LNCAP (cell line): ENCODE data around the gene HOXB1.

Experiments
- TF ChIP-seq, protein P1 (sequence below): fragments of 450-650 bp; IDR thresholded peaks from 2 replicates; pipeline ENCODE4 v1.5.1; 2017; ENCODE audit warnings: mild to moderate bottlenecking

Gene HOXB1

DNA sequence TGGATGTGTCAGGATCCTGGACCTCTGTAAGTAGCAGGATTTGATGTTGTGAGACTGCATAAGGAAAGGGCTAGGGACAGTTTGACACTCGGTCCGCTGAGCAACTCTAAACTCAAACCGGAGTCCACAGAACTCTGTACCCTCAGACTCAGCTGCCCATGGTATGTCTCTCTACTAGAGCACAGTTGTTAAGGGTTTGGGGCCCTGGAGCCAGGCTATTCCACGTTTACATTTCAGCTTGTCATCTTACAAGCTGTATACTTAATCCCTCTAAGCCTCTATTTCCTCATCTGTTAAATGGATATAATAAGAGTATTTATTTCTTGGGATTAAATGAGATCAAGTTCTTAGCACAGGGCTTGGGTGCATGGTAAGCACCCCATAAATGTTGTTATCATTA lies 27.9 kb downstream of the HOXB1 start:
- TF ChIP-seq, protein P1, sequence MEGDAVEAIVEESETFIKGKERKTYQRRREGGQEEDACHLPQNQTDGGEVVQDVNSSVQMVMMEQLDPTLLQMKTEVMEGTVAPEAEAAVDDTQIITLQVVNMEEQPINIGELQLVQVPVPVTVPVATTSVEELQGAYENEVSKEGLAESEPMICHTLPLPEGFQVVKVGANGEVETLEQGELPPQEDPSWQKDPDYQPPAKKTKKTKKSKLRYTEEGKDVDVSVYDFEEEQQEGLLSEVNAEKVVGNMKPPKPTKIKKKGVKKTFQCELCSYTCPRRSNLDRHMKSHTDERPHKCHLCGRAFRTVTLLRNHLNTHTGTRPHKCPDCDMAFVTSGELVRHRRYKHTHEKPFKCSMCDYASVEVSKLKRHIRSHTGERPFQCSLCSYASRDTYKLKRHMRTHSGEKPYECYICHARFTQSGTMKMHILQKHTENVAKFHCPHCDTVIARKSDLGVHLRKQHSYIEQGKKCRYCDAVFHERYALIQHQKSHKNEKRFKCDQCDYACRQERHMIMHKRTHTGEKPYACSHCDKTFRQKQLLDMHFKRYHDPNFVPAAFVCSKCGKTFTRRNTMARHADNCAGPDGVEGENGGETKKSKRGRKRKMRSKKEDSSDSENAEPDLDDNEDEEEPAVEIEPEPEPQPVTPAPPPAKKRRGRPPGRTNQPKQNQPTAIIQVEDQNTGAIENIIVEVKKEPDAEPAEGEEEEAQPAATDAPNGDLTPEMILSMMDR: no peak

DNA sequence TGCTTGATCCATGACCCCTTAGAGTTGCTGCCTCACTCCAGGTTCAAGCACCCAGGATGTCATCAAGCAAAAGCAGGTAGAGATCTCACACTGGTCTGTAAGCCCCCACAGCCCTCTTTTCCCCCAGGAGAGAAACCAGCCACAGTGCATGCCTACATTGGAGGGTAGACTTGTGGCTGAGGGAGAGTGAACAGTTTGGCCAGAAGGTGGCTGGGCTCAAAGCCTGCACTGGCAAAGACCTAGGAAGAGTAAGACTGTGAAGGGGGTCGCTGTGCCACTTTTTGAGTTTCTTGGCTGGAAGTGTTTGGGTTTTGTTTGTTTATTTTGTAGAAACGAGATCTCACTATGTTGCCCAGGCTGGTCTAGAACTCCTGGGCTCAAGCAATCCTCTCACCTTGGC lies 28.5 kb downstream of the HOXB1 start:
- TF ChIP-seq, protein P1: no peak

DNA sequence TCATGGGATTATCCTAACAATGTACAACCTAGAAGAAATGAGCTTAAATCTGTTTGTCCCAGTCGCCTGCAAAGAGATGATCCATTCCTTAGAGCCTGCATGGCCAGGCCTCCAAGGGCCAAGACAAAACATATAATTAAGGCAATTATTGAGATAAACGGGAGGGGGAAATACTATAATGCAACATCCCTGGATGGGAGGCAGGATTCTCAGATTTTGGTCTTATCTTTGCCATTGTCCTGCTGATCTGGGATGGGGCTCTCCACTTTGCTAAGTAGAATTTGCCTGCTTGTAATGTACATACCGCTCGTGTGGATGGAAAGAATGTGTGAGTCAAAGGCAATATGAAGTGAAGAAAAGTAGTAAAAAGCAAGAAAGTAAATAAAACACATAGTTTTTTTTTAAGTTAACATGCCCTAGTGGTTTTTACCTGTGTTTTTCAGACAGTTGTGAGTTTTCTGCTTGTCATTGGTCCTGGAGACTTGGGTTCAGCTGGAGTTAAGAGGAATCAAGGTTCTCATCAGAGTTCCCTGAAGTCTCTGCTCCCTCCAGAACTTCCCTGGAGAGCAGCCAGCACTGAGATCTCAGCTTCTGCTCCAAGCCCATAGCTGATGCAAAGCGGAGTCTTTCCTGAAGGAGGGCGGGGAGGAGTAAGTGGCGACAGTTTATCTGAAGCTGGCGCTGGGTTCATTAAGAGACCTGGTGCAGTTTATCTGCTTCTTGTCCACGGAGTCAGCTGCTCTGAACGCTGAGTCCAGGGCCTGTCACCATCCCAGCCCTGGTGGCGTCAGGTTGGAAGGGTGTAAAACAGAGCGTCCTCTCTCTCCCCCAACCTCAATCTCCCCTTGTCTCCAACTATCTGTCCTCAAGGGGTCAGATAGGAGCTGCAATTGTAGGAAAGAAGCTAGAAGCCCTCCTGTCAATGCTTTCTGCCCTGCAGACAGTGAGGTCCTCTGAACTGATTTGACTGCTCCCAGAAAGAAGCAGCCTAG lies 30.1 kb downstream of the HOXB1 start:
- TF ChIP-seq, protein P1: no peak

DNA sequence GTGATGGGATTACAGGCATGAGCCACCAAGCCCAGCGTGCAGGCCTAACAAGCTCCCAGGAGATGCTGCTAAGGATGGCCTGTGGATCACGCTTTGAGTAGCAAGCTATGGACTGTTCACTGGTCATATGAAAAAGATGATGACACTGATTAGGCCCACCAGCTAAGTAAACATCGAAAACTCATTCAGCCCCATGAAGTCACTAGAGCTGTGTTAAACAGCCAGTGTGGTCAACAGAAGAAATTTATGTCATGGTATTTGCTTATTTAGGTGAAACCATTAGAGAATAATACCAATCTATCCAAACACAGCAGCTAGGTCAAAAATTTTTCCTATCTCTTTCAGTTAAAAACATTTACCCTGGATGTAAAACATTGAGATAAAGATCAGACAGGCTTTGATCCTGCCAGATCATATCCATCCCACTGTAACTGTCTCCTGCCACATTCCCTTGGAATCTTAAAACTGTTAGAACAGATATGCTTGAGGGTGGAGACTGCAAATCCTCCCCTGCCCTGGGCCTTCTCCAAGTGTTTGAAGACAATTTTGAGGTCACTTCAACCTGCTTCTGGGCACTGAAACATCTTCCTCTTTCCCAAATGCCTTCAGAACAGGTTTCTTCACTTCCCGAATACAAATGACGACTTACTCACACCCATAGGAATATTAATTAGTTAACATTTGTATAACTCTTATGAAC lies 30.9 kb downstream of the HOXB1 start:
- TF ChIP-seq, protein P1: no peak

DNA sequence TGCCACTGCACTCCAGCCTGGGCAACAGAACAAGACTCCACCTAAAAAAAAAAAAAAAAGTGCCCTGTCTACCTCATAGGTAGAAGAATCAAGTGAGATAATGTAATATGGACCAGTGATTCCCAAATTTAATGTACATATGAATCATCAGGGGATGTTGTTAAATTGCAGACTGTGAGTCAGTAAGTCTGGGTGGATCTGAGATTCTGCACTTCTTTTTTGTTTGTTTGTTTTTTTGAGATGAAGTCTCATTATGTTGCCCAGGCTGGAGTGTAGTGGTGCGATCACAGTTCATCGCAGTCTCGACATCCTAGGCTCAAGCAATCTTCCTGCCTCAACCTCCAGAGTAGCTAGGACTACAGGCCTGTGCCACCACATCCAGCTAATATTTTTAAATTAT lies 31.6 kb downstream of the HOXB1 start:
- TF ChIP-seq, protein P1: no peak

DNA sequence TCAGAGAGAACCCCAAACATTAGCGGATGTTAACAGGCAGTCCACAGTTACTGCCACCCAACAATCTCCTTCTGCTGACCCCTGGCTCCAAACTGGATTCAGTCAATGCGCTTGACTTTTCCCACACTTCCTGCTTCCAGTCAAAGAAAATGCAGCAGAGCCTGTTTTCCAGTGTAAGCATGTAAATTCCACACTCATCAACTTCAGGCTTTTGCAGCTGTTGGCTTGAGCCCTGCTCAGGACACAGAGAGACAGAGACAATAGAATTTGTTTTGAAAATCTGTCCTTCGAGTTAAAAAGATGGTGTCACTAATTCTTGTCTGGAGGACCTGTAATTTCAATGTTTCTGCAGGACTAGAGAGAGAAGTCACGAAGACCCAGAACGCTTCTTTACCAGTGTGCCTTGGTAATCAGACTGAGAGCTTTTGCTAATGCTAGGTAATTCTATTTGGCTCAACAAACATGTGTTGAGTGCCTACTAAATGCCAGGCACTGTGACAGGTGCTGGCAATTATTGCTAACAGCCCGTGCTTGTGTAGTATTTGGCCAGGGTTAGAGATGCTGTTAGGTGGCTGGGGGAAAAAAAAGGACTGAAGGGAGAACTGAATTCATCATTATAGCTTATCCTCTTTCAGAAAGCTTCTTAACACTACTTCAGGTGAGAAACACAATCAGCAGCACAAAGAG lies 32.5 kb downstream of the HOXB1 start:
- TF ChIP-seq, protein P1: no peak

DNA sequence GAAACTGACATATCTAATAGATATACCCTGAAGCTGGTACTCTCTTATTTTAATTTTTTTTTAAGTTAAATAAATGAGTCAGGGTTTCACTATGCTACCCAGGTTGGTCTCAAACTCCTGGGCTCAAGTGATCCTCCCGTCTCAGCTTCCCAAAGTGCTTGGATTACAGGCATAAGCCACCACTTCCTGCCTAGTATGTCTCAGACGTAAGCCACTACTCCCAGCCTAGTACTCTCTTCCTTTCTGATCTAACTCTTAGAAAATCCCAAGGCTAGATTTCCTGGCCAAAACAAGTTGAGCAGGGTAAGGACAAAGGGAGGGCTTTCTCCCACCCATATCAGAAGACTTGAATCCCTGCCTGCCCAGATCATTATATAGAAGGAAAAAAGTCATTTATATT lies 33.7 kb downstream of the HOXB1 start:
- TF ChIP-seq, protein P1: no peak
